Activated CD4-positive, alpha-beta T cell treated with anti-CD3 and anti-CD28 coated beads for 36 hours (primary cell): Measurements from ENCODE around the gene NOL9. TPM values are rescaled to one million over a fixed set of nuclear protein-coding genes. Genes with fewer than 3 reads are reported as not detected.

Experiments used
- ATAC-seq: fragments of 200-7000 bp; cut with Tn5 transposase; one replicate; pipeline ENCODE4 v1.10.0; 2021; ENCODE audit warnings: mild to moderate bottlenecking, moderate library complexity
- CTCF ChIA-PET: fragments of 350-600 bp; sonication (Branson Sonifier 250); formaldehyde crosslinking; loops from one replicate; lab custom pipeline; 2021; ENCODE audit warnings: antibody characterized with exemption; lab: Charles Lee
- POLR2A ChIA-PET: fragments of 350-600 bp; sonication (Branson Sonifier 250); formaldehyde crosslinking; loops from one replicate; lab custom pipeline; 2021; ENCODE audit warnings: antibody characterized with exemption, inconsistent platforms; lab: Charles Lee
- DNase-seq: peaks from one replicate; pipeline ENCODE4 v3.0.0-alpha.2; 2020
- H3K27ac Mint-ChIP-seq: one replicate; pipeline ENCODE4 v1.8.0; 2021; ENCODE audit warnings: mixed read lengths
- H3K27me3 Mint-ChIP-seq: one replicate; pipeline ENCODE4 v1.8.0; 2021; ENCODE audit warnings: mixed read lengths
- H3K36me3 Mint-ChIP-seq: one replicate; pipeline ENCODE4 v1.8.0; 2021; ENCODE audit warnings: low read depth, mixed read lengths
- H3K4me1 Mint-ChIP-seq: one replicate; pipeline ENCODE4 v1.8.0; 2021; ENCODE audit warnings: mixed read lengths
- H3K4me3 Mint-ChIP-seq: one replicate; pipeline ENCODE4 v1.8.0; 2021; ENCODE audit warnings: mild to moderate bottlenecking, moderate library complexity, mixed read lengths
- H3K9me3 Mint-ChIP-seq: one replicate; pipeline ENCODE4 v1.8.0; 2021; ENCODE audit warnings: low read depth, mixed read lengths
- intact Hi-C, 2 experiments: fragments of 100-400 bp; cut with DNase I in 1 of 2; cut with micrococcal nuclease in 1 of 2; formaldehyde crosslinking; loops; one replicate each; pipeline versions ENCODE4 v1.14.2 to v1.15.1; 2022 to 2024; cut with DNase I, micrococcal nuclease
- total RNA-seq, 2 experiments: library from RNA; stranded (reverse); gene quantifications; one replicate each; pipeline ENCODE4 v1.2.3, GENCODE V29; 2021

Gene NOL9
- total RNA-seq, 2 experiments from 2014 or later: 37.4 to 44.7 TPM

GRCh38 chr1:6521536-6521935 is 32.8 kb downstream of the NOL9 start:
- ATAC-seq: no peak
- Mint-ChIP-seq H3K4me3 (no peak overlapping the region), H3K36me3 (peaks cover 12% of the 10 kb centered on the region), H3K9me3 (no peaks in the 10 kb centered on the region), H3K27me3 (no peaks in the 10 kb centered on the region), H3K27ac (no peak overlapping the region), H3K4me1 (no peaks in the 10 kb centered on the region)
- POLR2A ChIA-PET: no interaction called here
- CTCF ChIA-PET: interaction anchor here (1.1 to 1.2 kb wide), 2 partner anchors 32 to 125 kb away, joined by 3 to 5 read pairs; no protein-coding TSS in a partner anchor
- DNase-seq: no peak
- intact Hi-C loops: no loop called here

GRCh38 chr1:6519935-6520671 is 34.2 kb downstream of the NOL9 start:
- Mint-ChIP-seq H3K4me3 (no peak overlapping the region), H3K4me1 (no peaks in the 10 kb centered on the region), H3K27ac (no peak overlapping the region), H3K27me3 (no peaks in the 10 kb centered on the region), H3K9me3 (no peaks in the 10 kb centered on the region), H3K36me3 (peaks cover 4% of the 10 kb centered on the region)
- ChIA-PET POLR2A (no interaction called here), CTCF (no interaction called here)
- no peak for ATAC-seq
- intact Hi-C loops: no loop called here
- DNase-seq: no peak

GRCh38 chr1:6519491-6519934 is 34.8 kb downstream of the NOL9 start:
- H3K27ac Mint-ChIP-seq: no peak overlapping the region
- H3K27me3 Mint-ChIP-seq: no peaks in the 10 kb centered on the region
- CTCF ChIA-PET: interaction anchor here (1.2 kb wide), 1 partner anchor 30 kb away, joined by 3 read pairs; no protein-coding TSS in a partner anchor
- H3K4me3 Mint-ChIP-seq: no peak overlapping the region
- H3K9me3 Mint-ChIP-seq: no peaks in the 10 kb centered on the region
- no peaks in the 10 kb centered on the region for H3K4me1 Mint-ChIP-seq
- POLR2A ChIA-PET: no interaction called here
- DNase-seq: no peak
- no peak for ATAC-seq
- intact Hi-C loops: no loop called here
- H3K36me3 Mint-ChIP-seq: peaks cover 4% of the 10 kb centered on the region

GRCh38 chr1:6517435-6517851 is 36.9 kb downstream of the NOL9 start:
- CTCF ChIA-PET: interaction anchor here (0.7 kb wide), 1 partner anchor 84 kb away, joined by 3 read pairs; no protein-coding TSS in a partner anchor

GRCh38 chr1:6515771-6516170 is 38.5 kb downstream of the NOL9 start:
- DNase-seq (no peak), ATAC-seq (no peak)
- Mint-ChIP-seq H3K9me3 (no peaks in the 10 kb centered on the region), H3K4me1 (no peaks in the 10 kb centered on the region), H3K36me3 (no peaks in the 10 kb centered on the region), H3K27me3 (no peaks in the 10 kb centered on the region), H3K27ac (no peak overlapping the region), H3K4me3 (no peak overlapping the region)
- ChIA-PET CTCF (no interaction called here), POLR2A (no interaction called here)
- intact Hi-C loops: no loop called here

More at GRCh38 chr1:6517435-6517851, 36.9 kb downstream of the NOL9 start:
- Mint-ChIP-seq H3K4me3 (no peak overlapping the region), H3K27ac (no peak overlapping the region), H3K9me3 (no peaks in the 10 kb centered on the region), H3K27me3 (no peaks in the 10 kb centered on the region), H3K36me3 (no peaks in the 10 kb centered on the region), H3K4me1 (no peaks in the 10 kb centered on the region)
- ATAC-seq (no peak), DNase-seq (no peak)
- intact Hi-C loops: no loop called here
- POLR2A ChIA-PET: no interaction called here

- POLR2A ChIA-PET: no interaction called here
- ATAC-seq: no peak
- Mint-ChIP-seq H3K36me3 (no peaks in the 10 kb centered on the region), H3K27me3 (no peaks in the 10 kb centered on the region), H3K27ac (no peak overlapping the region), H3K4me1 (no peaks in the 10 kb centered on the region), H3K9me3 (no peaks in the 10 kb centered on the region), H3K4me3 (no peak overlapping the region)
- CTCF ChIA-PET: interaction anchor here (0.8 kb wide), 1 partner anchor 108 kb away, joined by 3 read pairs; no protein-coding TSS in a partner anchor
- DNase-seq: no peak
- intact Hi-C loops: no loop called here
These were observed 41.0 kb downstream of the NOL9 start for GRCh38 chr1:6513320-6513801.

GRCh38 chr1:6512908-6513280 is 41.4 kb downstream of the NOL9 start:
- ATAC-seq (no peak), DNase-seq (no peak)
- H3K36me3 Mint-ChIP-seq: no peaks in the 10 kb centered on the region
- CTCF ChIA-PET: interaction anchor here (0.8 kb wide), 1 partner anchor 108 kb away, joined by 3 read pairs; no protein-coding TSS in a partner anchor
- no peak overlapping the region for H3K27ac Mint-ChIP-seq
- POLR2A ChIA-PET: no interaction called here
- intact Hi-C loops: no loop called here
- H3K4me3 Mint-ChIP-seq: no peak overlapping the region
- no peaks in the 10 kb centered on the region for H3K9me3 Mint-ChIP-seq
- H3K4me1 Mint-ChIP-seq: no peaks in the 10 kb centered on the region
- H3K27me3 Mint-ChIP-seq: no peaks in the 10 kb centered on the region

DNA sequence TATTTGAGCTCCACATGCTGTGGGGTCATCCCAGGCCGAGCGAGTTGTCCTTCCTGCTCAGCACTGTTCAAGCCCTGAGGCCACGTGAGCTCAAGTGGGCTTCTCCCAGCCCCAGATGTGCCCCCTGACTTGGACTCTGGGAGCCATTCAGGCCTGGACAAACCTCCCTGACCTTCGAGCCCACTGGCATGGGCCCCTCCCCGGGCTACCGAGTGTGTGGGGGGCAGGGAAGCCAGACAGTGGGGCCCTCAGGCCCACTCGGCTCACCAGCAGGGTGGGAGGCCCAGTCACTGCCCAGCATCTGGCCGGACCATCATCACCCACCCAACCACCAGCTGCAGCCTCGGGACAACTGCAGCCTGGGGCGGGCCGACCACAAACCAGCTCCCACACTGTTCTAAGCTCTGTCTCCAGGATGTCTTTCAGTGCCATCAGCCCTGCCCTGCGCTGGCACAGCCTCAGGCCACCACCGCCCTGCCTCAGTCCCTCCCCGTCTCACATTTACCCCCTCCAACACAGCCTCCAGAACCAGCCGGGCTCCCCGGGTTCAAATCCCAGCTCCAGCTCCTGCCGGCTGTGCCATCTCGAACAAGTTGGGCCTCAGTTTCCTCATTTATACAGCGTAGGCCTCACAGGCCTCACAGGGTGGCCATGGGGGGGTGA is 41.9 kb downstream of the NOL9 start:
- CTCF ChIA-PET: no interaction called here
- Mint-ChIP-seq H3K36me3 (no peaks in the 10 kb centered on the region), H3K9me3 (no peaks in the 10 kb centered on the region), H3K4me1 (no peaks in the 10 kb centered on the region), H3K4me3 (no peak overlapping the region), H3K27me3 (no peaks in the 10 kb centered on the region), H3K27ac (no peak overlapping the region)
- intact Hi-C loops: no loop called here
- no peak for DNase-seq
- POLR2A ChIA-PET: no interaction called here
- no peak for ATAC-seq

DNA sequence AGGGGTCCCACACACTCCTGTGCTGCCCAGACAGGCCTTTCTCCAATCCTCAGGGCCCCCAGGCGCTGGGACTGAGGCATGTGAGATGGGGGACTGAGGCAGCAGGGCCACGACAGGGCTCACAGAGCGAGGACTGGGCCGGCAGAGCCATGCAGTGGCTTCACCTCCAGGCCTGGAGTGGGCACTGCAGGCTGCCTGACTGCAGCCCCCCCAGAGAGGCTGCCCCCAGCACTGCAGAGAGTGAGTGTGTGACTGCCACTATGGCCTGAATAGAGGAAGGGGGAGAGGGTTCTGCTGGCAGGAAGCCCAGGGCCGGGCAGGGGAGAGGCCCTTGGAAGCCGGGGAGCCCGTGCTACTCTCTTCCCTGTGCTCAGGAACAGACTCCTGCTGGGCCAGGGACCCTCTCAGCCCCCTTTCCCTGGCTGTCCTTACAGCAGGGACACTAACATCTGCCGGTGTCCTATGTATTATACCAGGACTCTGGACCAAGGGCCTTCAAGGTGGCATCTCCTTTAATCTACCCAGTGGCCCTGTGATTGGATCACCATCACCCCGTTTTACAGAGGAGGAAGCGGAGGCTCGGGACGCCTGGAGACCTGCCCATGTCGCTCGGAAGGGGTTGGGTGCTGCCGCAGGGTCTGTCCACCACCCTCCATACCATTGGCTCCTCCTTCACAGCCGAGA is 42.6 kb downstream of the NOL9 start:
- Mint-ChIP-seq H3K36me3 (no peaks in the 10 kb centered on the region), H3K9me3 (no peaks in the 10 kb centered on the region), H3K4me3 (no peak overlapping the region), H3K27ac (no peak overlapping the region), H3K4me1 (no peaks in the 10 kb centered on the region), H3K27me3 (no peaks in the 10 kb centered on the region)
- ATAC-seq (no peak), DNase-seq (no peak)
- ChIA-PET CTCF (no interaction called here), POLR2A (no interaction called here)
- intact Hi-C loops: no loop called here

- H3K4me1 Mint-ChIP-seq: no peaks in the 10 kb centered on the region
- CTCF ChIA-PET: no interaction called here
- intact Hi-C loops: no loop called here
These were observed 43.3 kb downstream of the NOL9 start for GRCh38 chr1:6511056-6511455.

GRCh38 chr1:6510493-6510892 is 43.8 kb downstream of the NOL9 start:
- CTCF ChIA-PET: no interaction called here

More at GRCh38 chr1:6511056-6511455, 43.3 kb downstream of the NOL9 start:
- POLR2A ChIA-PET: no interaction called here
- Mint-ChIP-seq H3K27ac (no peak overlapping the region), H3K27me3 (no peaks in the 10 kb centered on the region), H3K4me3 (no peak overlapping the region), H3K36me3 (no peaks in the 10 kb centered on the region), H3K9me3 (no peaks in the 10 kb centered on the region)
- ATAC-seq (no peak), DNase-seq (no peak)

More at GRCh38 chr1:6510493-6510892, 43.8 kb downstream of the NOL9 start:
- H3K9me3 Mint-ChIP-seq: no peaks in the 10 kb centered on the region
- no peaks in the 10 kb centered on the region for H3K4me1 Mint-ChIP-seq
- H3K27ac Mint-ChIP-seq: no peak overlapping the region
- DNase-seq (no peak), ATAC-seq (no peak)
- no peaks in the 10 kb centered on the region for H3K36me3 Mint-ChIP-seq
- H3K4me3 Mint-ChIP-seq: no peak overlapping the region
- intact Hi-C loops: no loop called here
- POLR2A ChIA-PET: no interaction called here
- no peaks in the 10 kb centered on the region for H3K27me3 Mint-ChIP-seq
